Hematopoietic multipotent progenitor cell treated with erythropoietin and hydrocortisone succinate and interleukin-3 and kit ligand, for 17 days (in vitro differentiated cells): Measurements from ENCODE around the gene IL27RA.
"Not testable (repeated sequence)": the region's sequence is repeated elsewhere in the genome, so short reads cannot be mapped to it uniquely, and the experiment has no call there.

ENCODE experiments used
- DNase-seq: peaks from one replicate; pipeline ENCODE4 v3.0.0-alpha.2; 2015; ENCODE audit warnings: low spot score

IL27RA gene

DNA sequence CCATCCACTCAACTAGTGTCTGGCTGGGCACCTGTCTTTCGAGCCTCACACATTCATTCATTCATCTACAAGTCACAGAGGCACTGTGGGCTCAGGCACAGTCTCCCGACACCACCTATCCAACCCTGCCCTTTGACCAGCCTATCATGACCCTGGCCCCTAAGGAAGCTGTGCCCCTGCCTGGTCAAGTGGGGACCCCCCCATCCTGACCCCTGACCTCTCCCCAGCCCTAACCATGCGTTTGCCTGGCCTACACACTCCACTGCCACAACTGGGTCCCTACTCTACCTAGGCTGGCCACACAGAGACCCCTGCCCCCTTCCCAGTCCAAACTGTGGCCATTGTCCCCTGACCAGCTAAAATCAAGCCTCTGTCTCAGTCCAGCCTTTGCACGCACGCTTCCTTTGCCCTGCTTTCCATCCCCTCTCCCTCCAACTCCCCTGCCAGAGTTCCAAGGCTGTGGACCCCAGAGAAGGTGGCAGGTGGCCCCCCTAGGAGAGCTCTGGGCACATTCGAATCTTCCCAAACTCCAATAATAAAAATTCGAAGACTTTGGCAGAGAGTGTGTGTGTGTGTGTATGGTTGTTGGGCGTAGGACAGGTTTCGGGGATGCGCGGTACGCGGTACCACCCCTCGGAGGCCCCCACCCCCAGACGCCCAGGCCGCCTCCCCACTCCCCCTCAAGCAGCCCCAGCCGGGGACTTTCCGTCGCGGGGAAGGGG lies 404 bp upstream of the IL27RA start:
- no peak for DNase-seq

DNA sequence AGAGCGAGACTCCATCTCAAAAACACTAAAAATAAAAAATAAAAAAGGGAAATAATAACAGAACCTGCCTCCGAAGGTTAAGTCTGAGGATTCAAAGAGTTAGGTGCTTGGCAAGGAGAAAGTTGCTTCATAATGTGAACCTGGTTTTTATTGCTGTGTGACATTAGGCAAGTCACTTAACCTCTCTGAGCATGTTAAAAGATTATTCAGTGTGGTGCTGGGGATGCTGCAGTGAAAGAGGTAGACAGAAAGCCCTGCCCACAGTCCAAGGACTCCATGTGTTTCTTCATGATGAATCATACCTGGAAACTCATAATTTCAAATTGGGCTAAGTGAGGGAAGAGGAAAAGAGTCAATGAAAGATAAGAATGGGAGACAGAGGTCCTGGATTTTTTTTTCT lies 2.4 kb downstream of the IL27RA start:
- DNase-seq: no peak

DNA sequence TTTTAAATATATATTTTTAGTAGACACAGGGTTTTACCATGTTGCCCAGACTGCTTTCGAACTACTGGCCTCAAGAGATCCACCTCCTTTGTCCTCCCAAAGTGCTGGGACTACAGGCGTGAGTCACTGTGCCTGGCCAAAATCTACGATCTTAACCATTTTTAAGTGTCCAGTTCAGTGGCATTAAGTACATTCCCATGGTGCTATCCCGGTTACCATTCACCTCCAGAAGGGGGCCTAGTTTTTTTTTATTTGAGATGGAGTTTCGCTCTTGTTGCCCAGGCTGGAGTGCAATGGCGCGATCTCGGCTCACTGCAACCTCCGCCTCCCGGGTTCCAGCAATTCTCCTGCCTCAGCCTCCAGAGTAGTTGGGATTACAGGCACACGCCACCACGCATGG lies 3.6 kb downstream of the IL27RA start:
- not testable (repeated sequence) for DNase-seq

DNA sequence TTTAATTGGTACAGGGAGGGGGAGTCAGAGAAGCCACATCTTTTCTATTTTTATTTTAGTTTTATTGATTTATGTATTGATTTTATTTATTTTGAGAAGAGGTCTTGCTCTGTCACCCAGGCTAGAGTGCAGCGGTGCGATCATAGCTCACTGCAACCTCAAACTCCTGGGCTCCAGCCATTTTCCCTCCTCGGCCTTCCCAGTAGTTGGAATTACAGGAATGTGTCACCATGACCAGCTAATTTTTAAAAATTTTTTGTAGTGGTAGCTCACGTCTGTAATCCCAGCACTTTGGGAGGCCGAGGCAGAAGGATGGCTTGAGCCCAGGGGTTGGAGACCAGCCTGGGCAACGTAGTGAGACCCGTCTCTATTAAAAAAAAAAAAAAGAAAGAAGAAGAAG lies 4.1 kb downstream of the IL27RA start:
- DNase-seq: no peak

DNA sequence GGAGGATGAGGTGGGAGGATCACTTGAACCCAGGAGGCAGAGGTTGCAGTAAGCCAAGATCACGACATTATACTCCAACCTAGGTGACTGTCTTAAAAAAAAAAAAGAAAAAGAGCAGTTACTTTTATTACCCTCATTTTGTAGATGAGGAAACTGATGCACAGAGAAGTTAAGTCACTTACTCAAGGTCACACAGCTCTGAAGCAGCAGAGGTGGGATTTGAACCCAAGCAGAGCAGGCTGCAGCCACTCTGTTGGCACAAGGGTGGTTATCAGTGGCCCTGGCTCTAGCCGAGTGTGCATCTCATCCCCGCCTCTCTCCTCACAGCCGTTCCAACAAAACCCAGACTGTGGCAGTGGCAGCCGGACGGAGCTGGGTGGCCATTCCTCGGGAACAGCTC lies 7.6 kb downstream of the IL27RA start:
- no peak for DNase-seq

DNA sequence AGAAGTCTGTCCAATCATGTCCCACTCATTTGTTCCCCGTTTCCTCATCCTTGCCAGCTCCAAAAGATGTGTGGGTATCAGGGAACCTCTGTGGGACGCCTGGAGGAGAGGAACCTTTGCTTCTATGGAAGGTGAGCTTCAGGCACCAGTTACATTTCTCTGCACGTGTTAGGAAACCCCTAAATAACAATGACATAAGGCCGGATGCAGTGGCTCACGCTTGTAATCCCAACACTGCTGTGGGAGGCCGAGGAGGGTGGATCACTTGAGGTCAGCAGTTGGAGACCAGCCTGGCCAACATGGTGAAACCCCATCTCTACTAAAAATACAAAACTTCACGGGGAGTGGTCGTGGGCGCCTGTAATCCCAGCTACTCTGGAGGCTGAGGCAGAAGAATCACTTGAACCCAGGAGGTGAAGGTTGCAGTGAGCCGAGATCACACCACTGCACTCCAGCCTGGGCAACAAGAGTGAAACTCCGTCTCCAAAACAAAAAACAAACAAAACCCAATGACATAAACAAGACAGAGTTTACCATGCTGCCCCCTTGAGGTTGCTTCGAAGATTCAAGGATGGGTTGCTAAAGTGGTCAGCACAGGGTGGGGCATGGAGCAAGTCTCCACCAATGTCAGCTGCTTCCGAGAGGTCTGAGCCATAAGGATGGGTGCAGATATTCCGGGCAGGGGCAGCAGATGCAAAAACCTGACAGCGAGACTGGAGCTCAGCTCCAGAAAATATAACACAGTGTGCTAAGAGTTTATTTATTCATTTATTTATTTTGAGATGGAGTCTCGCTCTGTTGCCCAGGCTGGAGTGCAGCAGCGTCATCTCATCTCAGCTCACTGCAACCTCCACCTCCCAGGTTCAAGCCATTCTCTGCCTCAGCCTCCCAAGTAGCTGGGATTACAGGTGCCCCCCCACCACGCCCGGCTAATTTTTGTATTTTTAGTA lies 11.4 kb downstream of the IL27RA start:
- DNase-seq: peak; percentile 86

DNA sequence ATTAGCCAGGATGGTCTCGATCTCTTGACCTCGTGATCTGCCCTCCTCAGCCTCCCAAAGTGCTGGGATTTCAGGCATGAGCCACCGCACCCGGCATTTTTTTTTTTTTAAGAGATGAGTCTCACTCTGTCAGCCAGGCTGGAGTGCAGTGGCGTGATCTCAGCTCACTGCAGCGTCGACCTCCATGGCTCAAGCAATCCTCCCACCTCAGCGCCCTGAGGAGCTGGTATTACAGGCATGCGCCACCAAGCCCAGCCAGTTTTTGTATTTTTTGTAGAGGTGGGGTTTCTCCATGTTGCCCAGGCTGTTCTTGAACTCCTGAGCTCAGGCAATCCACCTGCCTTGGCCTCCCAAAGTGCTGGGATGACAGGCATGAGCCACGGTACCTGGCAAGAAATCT lies 16.3 kb downstream of the IL27RA start:
- DNase-seq: not testable (repeated sequence)

DNA sequence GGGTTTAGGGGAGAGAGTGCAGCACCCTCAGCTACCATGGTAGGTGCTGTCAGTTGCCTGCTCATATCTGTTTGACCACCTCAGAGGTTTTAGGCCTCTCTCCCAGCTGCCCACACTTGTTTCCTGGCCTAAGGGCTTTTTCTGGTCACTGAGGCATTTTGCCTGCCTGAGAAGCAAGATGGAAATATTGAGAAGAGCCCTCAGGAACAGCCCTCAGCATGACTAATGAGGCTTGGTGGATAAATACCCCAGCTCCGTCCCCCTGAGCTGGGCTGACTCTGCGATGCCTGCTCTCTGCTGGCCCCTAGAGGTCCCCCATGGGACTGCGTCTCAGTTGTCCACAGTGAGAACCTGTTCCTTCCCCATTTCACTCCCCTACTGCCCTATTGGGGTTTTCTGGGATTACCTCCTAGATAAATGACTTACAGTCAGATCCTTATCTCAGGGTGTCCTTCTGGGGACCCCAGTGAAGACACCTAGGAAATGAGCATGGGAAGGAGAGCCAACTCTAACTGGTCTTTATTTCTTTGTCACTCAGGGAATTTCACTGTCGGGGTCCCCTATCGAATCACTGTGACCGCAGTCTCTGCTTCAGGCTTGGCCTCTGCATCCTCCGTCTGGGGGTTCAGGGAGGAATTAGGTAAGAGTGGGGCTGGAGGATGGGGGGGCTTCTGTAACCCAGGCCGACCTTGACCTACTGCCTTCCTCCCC lies 17.0 kb downstream of the IL27RA start:
- DNase-seq: peak; percentile 74

DNA sequence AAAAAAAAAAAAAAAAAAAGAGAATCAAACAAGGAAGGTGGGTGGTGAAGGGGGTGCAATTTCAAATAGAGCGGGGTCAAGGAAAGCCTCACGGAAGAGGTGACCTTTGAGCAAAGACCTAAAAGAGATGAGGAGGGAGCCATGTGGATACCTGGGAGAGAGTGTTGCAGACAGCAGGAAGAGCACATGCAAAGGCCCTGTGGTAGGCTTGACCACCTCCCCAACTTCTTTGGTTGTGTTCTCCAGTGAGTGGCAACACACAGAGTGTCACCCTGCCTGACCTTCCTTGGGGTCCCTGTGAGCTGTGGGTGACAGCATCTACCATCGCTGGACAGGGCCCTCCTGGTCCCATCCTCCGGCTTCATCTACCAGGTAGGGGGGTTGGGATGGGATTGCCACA lies 18.9 kb downstream of the IL27RA start:
- no peak for DNase-seq

DNA sequence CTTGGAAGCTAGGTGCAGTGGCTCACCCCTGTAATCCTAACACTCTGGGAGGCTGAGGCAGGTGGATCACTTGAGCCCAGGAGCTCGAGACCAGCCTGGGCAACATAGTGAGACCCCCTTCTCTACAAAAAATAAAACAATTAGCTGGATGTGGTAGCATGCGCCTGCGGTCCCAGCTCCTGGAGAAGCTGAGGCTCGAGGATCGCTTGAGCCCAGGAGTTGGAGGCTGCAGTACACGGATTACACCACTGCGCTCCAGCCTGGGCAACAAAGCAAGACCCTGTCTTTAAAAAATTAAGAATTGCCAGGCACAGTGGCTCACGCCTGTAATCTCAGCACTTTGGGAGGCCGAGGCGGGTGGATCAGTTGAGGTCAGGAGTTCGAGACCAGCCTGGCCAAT lies 19.4 kb downstream of the IL27RA start:
- DNase-seq: not testable (repeated sequence)

DNA sequence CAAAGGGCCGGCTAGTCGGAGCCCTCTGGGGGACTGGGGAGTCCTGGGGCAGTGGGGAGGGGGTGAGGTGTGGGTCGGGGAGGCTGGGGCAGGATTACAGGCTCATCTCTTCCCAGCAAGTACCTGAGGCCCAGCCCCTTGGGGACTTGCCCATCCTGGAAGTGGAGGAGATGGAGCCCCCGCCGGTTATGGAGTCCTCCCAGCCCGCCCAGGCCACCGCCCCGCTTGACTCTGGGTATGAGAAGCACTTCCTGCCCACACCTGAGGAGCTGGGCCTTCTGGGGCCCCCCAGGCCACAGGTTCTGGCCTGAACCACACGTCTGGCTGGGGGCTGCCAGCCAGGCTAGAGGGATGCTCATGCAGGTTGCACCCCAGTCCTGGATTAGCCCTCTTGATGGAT lies 20.4 kb downstream of the IL27RA start:
- DNase-seq: no peak

DNA sequence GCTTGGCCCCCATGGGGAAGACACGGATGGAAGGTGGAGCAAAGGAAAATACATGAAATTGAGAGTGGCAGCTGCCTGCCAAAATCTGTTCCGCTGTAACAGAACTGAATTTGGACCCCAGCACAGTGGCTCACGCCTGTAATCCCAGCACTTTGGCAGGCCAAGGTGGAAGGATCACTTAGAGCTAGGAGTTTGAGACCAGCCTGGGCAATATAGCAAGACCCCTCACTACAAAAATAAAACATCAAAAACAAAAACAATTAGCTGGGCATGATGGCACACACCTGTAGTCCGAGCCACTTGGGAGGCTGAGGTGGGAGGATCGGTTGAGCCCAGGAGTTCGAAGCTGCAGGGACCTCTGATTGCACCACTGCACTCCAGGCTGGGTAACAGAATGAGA lies 20.9 kb downstream of the IL27RA start:
- no peak for DNase-seq

DNA sequence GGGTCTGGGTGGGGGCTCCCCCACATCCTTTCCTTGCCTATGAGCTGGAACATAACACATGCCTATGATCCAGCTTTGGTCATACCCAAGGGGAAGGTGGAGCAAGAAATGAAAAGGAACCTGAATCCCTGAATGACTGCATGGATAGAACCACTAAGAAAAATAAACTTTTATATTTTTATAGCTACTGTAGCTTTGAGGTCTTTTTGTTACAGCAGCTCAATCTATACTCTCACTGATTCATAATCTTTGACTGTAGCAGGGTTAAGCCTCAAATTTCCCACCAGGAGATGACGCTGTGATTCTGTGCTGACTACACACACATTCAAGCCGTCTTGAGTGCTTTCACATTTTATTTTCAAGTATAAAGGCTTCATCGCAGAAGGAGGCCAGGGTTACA lies 21.5 kb downstream of the IL27RA start:
- DNase-seq: no peak

DNA sequence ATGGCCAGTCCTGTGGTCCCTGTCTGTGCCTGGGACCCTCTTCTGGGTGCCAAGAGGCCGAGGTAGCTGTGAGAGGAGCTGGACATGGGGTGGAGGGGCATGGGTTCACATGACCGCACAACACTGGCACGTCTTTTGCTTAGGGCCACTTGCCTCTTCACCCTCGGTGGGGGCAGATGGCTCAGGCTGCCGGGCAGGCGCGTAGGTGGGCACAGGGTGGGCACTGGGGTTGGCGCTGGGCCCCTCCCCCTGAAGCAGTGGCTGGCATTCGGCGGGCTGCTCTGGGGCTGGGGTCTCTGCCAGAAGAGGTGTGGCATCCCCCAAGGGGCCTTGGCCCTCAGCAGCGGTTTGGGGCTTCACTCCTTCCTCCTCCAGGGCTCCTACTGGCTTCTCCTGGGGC lies 21.9 kb downstream of the IL27RA start:
- no peak for DNase-seq

DNA sequence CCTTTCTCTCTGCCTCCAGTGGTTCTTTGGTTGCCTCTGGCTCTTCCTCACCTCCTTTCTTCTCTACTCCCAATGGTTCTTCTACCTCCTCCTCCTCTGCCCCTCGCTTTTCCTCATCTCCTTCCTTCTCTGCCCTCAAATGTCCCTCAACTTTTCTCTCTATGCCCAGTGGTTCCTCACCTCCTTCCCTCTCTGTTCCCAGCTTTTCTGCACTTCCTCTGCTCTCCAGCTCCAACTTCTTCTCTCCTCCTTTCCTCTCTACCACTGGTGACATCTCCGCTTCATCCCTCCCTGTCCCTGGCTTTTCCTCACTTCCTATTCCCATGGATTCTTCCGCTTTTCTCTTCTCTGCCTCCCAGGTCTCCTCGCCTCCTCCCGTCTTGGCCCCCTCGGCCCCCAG lies 22.5 kb downstream of the IL27RA start:
- DNase-seq: no peak

DNA sequence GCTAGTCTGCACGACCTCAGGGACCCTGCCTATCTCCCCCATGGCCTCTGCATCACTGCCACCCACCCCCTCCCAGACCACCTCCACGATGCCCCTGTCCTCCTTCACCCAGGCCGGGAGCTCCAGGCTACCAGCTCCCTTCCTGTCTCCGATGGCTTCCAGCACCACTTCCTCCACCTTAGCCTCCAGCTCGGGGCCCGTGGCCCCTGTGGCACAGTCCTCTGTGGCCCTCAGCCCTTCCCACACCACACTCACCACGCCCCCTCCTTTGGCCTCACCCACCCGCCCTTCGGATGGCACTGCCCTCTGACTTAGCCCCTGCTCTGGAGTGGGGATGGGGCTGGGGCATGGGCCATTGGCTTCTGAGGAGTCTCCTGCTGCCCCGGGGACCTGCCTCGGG lies 23.2 kb downstream of the IL27RA start:
- DNase-seq: no peak

DNA sequence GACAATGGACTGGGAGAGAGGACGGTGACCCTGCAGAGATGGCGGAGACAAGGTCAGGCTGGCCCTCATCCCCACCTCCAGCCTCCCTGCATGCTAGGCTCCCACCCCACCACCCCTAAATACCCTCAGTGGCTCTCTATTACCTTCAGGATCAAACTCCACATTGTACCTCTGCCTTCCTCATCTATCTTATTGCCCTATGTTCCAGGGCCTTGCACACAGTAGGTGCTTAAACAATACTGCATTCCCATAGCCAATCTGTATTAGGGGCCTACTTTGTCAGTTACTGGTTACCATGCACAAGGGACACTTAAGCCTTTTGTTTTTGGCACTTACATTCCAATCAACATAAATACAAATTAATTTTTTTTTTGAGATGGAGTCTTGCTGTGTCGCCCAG lies 23.8 kb downstream of the IL27RA start:
- DNase-seq: no peak

DNA sequence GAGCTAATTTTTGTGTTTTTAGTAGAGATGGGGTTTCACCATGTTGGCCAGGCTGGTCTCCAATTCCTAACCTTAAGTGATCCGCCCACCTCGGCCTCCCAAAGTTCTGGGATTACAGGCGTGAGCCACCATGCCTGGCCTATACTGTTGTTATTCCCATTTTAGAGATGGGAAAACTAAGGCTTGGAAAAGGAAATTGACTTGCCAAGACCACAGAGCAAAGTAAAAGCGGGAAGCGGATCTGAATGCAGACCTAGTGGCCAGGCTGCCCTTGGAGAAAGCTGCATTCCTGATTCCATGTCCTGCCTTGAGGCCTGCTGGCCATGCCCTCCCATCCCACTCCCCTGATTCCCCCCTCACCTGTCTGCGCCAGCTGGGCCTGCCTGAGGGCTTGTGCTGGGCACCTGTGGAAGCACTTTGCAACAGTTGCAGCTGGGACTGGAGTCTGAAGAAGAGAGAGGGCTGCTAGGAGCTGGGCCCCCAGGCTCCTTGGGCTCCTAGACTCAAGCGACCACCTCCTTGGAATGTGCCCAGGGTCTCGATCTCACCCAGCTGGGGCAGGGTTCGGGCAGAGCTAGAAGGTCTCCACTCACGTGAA lies 24.6 kb downstream of the IL27RA start:
- no peak for DNase-seq

DNA sequence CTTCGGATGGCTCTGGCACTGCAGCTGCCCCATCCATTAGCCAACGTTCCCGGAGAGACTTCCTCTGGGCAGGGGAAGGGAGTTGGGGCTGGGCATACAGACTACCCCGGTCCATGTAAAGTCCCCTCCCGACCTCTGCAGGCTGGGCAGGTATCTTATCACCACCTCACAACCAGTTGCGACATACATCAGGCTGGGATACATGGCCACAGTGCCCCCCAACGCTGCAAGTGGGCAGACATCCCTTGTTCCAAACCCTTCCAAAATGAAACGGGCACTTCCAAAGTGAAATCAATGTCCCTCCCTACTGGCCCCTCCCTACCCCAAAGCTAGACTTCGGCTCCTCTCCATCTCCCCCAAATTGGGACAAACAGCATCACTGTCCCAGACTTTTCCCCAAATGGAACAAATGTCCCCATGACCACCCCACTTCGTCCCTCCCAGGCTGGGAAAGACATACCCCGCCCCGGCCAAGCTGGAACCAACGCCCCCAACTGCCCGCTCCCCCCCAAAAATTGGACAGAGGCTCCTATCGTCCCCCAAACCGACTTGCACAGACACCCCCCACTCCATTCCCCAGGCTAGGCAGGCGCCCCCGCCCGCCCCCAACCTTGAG lies 25.3 kb downstream of the IL27RA start:
- no peak for DNase-seq

DNA sequence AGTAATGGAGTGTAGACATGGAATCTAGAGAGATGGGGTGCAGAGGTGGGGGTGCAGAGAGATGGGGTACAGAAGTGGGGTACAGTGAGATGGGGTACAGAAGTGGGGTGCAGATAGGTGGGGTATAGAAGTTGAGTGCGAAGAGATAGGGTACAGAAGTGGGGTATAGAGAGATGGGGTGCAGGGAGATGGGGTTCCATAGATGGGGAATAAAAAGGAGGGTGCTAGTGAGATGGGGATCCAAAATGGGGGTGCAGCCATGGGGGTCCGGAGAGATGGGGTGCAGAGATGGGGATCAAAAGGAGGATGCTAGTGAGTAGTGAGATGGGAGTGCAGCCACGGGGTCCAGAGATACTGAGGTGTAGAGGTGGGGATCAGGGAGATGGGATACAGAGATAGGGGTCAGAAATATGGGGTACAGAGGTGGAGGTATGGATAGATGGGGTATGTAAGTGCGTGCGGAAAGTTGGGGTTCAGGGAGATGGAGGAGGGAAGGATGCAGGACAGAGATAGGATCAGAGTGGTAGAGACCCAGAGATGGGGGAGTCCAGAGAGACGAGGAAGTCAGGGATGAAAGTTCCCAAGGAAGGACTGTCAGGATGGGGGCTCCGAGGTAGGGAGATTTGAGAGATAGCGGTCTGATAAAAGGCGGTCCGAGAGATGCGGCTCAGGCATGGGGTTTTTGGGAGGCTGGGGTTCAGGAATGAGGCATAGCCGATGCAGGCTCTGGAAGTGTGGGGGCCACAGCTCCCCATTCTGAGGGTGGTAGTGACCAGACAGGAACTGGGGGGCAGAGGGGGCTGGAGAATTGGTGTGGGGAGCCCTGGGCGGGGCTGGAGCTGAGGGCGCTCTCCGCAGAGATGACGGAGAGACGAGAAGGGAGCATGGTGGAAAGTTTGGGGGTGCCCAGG lies 26.9 kb downstream of the IL27RA start:
- no peak for DNase-seq

DNA sequence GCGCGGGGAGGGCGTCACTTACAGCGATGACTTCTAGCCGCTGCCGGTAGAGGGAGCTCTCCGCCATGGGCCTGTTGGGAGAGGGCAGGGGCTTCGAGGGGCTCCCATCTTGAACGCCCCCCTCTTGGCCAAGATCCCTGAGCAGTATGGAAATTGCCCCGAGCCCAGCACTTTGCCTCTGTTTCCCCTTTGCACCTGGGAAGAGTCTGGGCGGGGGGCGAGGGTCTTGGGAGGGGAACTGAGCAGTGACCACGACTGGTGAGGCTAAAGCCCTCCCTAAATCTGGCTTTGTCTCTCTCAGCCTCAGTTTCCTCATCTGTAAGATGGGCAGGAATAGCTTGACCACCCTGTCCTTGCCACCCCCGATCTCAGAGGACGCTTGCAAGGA lies 27.5 kb downstream of the IL27RA start:
- no peak for DNase-seq
